ENCODE measurements around the gene SETD4. TPM values are rescaled to one million over a fixed set of nuclear protein-coding genes. Genes with fewer than 3 reads are reported as not detected.

SETD4 gene
- total and polyA plus RNA-seq, 2 of the 13 experiments (the other 11 are each of a cell fraction or from before 2014, with no cell fraction given) = 7.1 to 14.4 TPM

- TF ChIP-seq POLR2A (IDR thresholded peaks at IDR 0.05; ENCODE audit: insufficient read depth in 1 of 2, low read depth in 2 of 2, low read length in 2 of 2) = peak; percentile 38 to 77; a peak in 3 of 4 replicates
- TF ChIP-seq ZNF710 (CRISPR knock-in tag; IDR thresholded peaks at IDR 0.05; ENCODE audit: borderline replicate concordance) = no peak
- no peak for TF ChIP-seq ZNF30 (CRISPR knock-in tag; IDR thresholded peaks at IDR 0.05)
- peak; percentile 11; the same call in 1 of the 2 replicates for TF ChIP-seq TBX2 (CRISPR knock-in tag; IDR thresholded peaks at IDR 0.05; ENCODE audit: borderline replicate concordance)
- TF ChIP-seq POLR2AphosphoS5 (IDR thresholded peaks at IDR 0.05; ENCODE audit: low read depth, low read length) = peak; percentile 61
- TF ChIP-seq ZNF34 (CRISPR knock-in tag; IDR thresholded peaks at IDR 0.05; ENCODE audit: borderline replicate concordance) = no peak
- 0 out of 2 replicates have a peak, but pooled peaks have one; percentile 18 for TF ChIP-seq MAFG (CRISPR knock-in tag; IDR thresholded peaks at IDR 0.05)
- TF ChIP-seq LCORL (IDR thresholded peaks at IDR 0.05) = no peak
- no peak for TF ChIP-seq LCORL (CRISPR knock-in tag; IDR thresholded peaks at IDR 0.05)
- TF ChIP-seq KLF12 (CRISPR knock-in tag; IDR thresholded peaks at IDR 0.05; ENCODE audit: borderline replicate concordance) = peak; percentile 73; the same call in 1 of the 2 replicates
- TF ChIP-seq PCBP1 (IDR thresholded peaks at IDR 0.05; ENCODE audit: borderline replicate concordance, low read depth, low read length) = no peak
- peak; percentile 56 for TF ChIP-seq ZSCAN31 (CRISPR knock-in tag; IDR thresholded peaks at IDR 0.05; ENCODE audit: low read depth)
- no peak for TF ChIP-seq ZSCAN12 (CRISPR knock-in tag; IDR thresholded peaks at IDR 0.05)
- no peak for TF ChIP-seq GPN1 (CRISPR knock-in tag; IDR thresholded peaks at IDR 0.05; ENCODE audit: borderline replicate concordance)
- TF ChIP-seq NKX3-1 (CRISPR knock-in tag; IDR thresholded peaks at IDR 0.05) = peak; percentile 62
- no peak for TF ChIP-seq YY1 (IDR thresholded peaks at IDR 0.05; ENCODE audit: insufficient read depth, insufficient replicate concordance, low read depth, low read length)
- TF ChIP-seq, protein P1, sequence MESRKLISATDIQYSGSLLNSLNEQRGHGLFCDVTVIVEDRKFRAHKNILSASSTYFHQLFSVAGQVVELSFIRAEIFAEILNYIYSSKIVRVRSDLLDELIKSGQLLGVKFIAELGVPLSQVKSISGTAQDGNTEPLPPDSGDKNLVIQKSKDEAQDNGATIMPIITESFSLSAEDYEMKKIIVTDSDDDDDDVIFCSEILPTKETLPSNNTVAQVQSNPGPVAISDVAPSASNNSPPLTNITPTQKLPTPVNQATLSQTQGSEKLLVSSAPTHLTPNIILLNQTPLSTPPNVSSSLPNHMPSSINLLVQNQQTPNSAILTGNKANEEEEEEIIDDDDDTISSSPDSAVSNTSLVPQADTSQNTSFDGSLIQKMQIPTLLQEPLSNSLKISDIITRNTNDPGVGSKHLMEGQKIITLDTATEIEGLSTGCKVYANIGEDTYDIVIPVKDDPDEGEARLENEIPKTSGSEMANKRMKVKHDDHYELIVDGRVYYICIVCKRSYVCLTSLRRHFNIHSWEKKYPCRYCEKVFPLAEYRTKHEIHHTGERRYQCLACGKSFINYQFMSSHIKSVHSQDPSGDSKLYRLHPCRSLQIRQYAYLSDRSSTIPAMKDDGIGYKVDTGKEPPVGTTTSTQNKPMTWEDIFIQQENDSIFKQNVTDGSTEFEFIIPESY (CRISPR knock-in tag; IDR thresholded peaks at IDR 0.05) = peak; percentile 20; the same call in 1 of the 2 replicates
- TF ChIP-seq ZNF430 (CRISPR knock-in tag; IDR thresholded peaks at IDR 0.05) = 0 out of 2 replicates have a peak, but pooled peaks have one; percentile 43
- no peak for TF ChIP-seq TP53 (CRISPR knock-in tag; conservative IDR thresholded peaks at IDR 0.05)
- no peak for TF ChIP-seq CENPX (CRISPR knock-in tag; IDR thresholded peaks at IDR 0.05)
- 0 out of 2 replicates have a peak, but pooled peaks have one; percentile 17 for TF ChIP-seq PHF20 (CRISPR knock-in tag; IDR thresholded peaks at IDR 0.05)
- no peak for TF ChIP-seq GTF3A (CRISPR knock-in tag; conservative IDR thresholded peaks at IDR 0.05)
- no peak for TF ChIP-seq GTF2F1 (IDR thresholded peaks at IDR 0.05; ENCODE audit: low read length)
- TF ChIP-seq CBX1 (IDR thresholded peaks at IDR 0.05; ENCODE audit: low read depth) = no peak
- TF ChIP-seq ZNF850 (CRISPR knock-in tag; conservative IDR thresholded peaks at IDR 0.05) = peak; percentile 40; the same call in 1 of the 2 replicates
- TF ChIP-seq ZNF263 (CRISPR knock-in tag; IDR thresholded peaks at IDR 0.05) = no peak
- TF ChIP-seq ZNF614 (CRISPR knock-in tag; IDR thresholded peaks at IDR 0.05; ENCODE audit: borderline replicate concordance) = no peak
- TF ChIP-seq KAT2B (IDR thresholded peaks at IDR 0.05; ENCODE audit: borderline replicate concordance, low read depth, low read length) = no peak
- peak; percentile 41; the same call in 1 of the 2 replicates for TF ChIP-seq KAT8 (CRISPR knock-in tag; IDR thresholded peaks at IDR 0.05)
Measured at GRCh38 chr21:36069713-36070583, 9.6 kb upstream of the SETD4 start, which contains the start of gene CBR1 (continued).

Data from HepG2 (cell line).